Measurements from ENCODE around the gene PNPLA6.

DNA sequence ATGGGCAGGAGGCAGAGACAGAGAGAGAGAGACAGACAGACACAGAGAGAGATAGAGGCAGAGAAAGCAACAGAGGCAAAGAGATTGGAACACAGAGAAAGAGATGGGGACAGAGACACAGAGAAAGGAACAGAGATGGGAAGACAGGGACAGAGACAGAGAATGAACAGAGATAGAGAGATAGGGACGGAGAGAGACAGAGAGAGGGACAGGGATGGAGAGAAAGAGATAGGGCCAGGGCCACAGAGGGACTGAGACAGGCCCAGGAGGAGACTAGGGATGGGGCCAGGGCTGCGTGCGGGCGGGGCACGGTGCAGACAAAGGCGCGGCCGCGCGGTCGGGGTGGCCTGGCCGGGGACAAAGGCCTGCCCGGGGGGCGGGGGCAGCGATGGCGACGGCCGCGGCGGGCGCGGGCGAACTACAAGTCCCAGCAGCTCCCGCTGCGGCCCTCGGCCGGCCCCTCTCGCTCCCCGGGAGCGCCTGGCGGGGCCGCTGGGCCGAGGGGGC is 19.8 kb upstream of the PNPLA6 start, which contains the start of gene ZNF358:
- TF ChIP-seq EZH2 (IDR thresholded peaks at IDR 0.05), result no peak
- no peak for TF ChIP-seq POLR2AphosphoS5 (IDR thresholded peaks at IDR 0.05; ENCODE audit: borderline replicate concordance, low read depth, low read length)
- TF ChIP-seq FOXP2 (optimal IDR thresholded peaks at IDR 0.05; ENCODE audit: control extremely low read depth, extremely low read length, insufficient read depth), result no peak
